HEK293T (cell line): ENCODE measurements around the gene ITPRID1.

Experiments
- ARNT ChIP-seq: fragments of 450-650 bp; IDR thresholded peaks from 2 replicates; pipeline ENCODE4 v1.6.1; 2017; ENCODE audit warnings: mild to moderate bottlenecking
- BHLHE40 ChIP-seq: fragments of 450-650 bp; IDR thresholded peaks from 2 replicates; pipeline ENCODE4 v1.6.1; 2016; ENCODE audit warnings: mild to moderate bottlenecking, moderate library complexity, borderline replicate concordance
- ELF4 ChIP-seq: fragments of 450-650 bp; IDR thresholded peaks from 2 replicates; pipeline ENCODE4 v1.6.1; 2017; ENCODE audit warnings: antibody characterized with exemption
- FOXA1 ChIP-seq: fragments of 450-650 bp; IDR thresholded peaks from 2 replicates; pipeline ENCODE4 v1.6.1; 2016; ENCODE audit warnings: mild to moderate bottlenecking
- FOXM1 ChIP-seq: fragments of 450-650 bp; IDR thresholded peaks from 2 replicates; pipeline ENCODE4 v1.6.1; 2017; ENCODE audit warnings: mild to moderate bottlenecking, borderline replicate concordance
- HDGF ChIP-seq: fragments of 450-650 bp; IDR thresholded peaks from 2 replicates; pipeline ENCODE4 v1.6.1; 2017; ENCODE audit warnings: antibody characterized with exemption, borderline replicate concordance
- NFRKB ChIP-seq: fragments of 450-650 bp; IDR thresholded peaks from 2 replicates; pipeline ENCODE4 v1.6.1; 2016; ENCODE audit warnings: mild to moderate bottlenecking, moderate library complexity
- SP1 ChIP-seq: fragments of 450-650 bp; IDR thresholded peaks from 2 replicates; pipeline ENCODE4 v1.6.1; 2017
- SUZ12 ChIP-seq: fragments of 450-650 bp; IDR thresholded peaks from 2 replicates; pipeline ENCODE4 v1.6.1; 2016; ENCODE audit warnings: mild to moderate bottlenecking
- ZNF384 ChIP-seq: fragments of 450-650 bp; IDR thresholded peaks from 2 replicates; pipeline ENCODE4 v1.6.1; 2016

DNA sequence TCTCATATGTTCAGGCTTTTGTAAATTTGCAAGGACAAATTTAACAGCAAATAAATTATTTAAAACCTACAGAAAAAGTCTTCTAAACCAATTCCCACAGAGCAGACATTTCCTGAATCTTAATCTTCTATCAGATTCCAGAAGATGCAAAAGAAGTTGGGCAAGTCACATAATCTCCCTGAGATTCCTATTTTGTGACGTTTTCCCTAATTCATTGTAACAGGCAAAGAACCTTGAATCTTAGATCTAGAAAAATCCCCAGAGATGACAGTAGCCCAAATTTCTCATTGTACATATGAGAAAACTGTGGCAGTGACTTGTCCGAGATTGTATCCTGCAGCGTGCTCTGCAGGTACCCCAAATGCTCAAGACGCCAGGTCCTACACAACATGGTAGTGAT, 4.9 kb downstream of the ITPRID1 start:
- no peak for TF ChIP-seq BHLHE40
- no peak for TF ChIP-seq SP1
- TF ChIP-seq ELF4 = no peak
- TF ChIP-seq HDGF = no peak
- no peak for TF ChIP-seq ZNF384
- TF ChIP-seq FOXM1 = no peak
- no peak for TF ChIP-seq NFRKB
- TF ChIP-seq ARNT = no peak
- no peak for TF ChIP-seq SUZ12
- TF ChIP-seq FOXA1 = no peak
